Spleen (tissue), 11 donors: Measurements from ENCODE around the gene SNCAIP. TPM values are rescaled to one million over a fixed set of nuclear protein-coding genes. Genes with fewer than 3 reads are reported as not detected.

Experiments used
- DNase-seq: peaks from one replicate; pipeline ENCODE4 v3.0.0-alpha.2; 2020
- H3K27ac ChIP-seq, 8 donors: fragments of 200-600 bp; sonication (generic) in 7 of 8; 1 replicate in 4 of 8; 2 replicates in 4 of 8; pipeline versions ENCODE4 v1.5.0 to v1.8.0; 2016 to 2021; ENCODE audit warnings: inconsistent platforms in 4 of 8, mild to moderate bottlenecking in 4 of 8, moderate library complexity in 1 of 8
- H3K27me3 ChIP-seq, 7 donors: fragments of 200-600 bp; sonication (generic) in 6 of 7; replicated peaks in 1 of 7; 1 replicate in 4 of 7; 2 replicates in 3 of 7; pipeline versions ENCODE4 v1.5.0 to v1.8.0; 2016 to 2021; ENCODE audit warnings: inconsistent platforms in 3 of 7, mild to moderate bottlenecking in 1 of 7
- H3K36me3 ChIP-seq, 6 donors: fragments of 200-600 bp; sonication (generic) in 5 of 6; 1 replicate in 4 of 6; 2 replicates in 2 of 6; pipeline versions ENCODE4 v1.5.0 to v1.8.0; 2016 to 2021; ENCODE audit warnings: inconsistent platforms in 2 of 6
- H3K4me1 ChIP-seq, 6 donors: fragments of 200-600 bp; sonication (generic) in 5 of 6; 1 replicate in 3 of 6; 2 replicates in 3 of 6; pipeline versions ENCODE4 v1.5.0 to v1.8.0; 2016 to 2021; ENCODE audit warnings: inconsistent platforms in 3 of 6
- H3K4me3 ChIP-seq, 8 donors: fragments of 200-600 bp; sonication (generic) in 7 of 8; 1 replicate in 4 of 8; 2 replicates in 4 of 8; pipeline versions ENCODE4 v1.5.0 to v1.8.0; 2016 to 2021; ENCODE audit warnings: inconsistent platforms in 4 of 8, mild to moderate bottlenecking in 4 of 8, moderate library complexity in 2 of 8
- H3K9me3 ChIP-seq, 8 donors: fragments of 200-600 bp; sonication (generic) in 7 of 8; 1 replicate in 4 of 8; 2 replicates in 4 of 8; pipeline versions ENCODE4 v1.5.0 to v1.8.0; 2016 to 2021; ENCODE audit warnings: inconsistent platforms in 4 of 8
- POLR2A ChIP-seq, 3 donors: fragments of 450-650 bp; IDR thresholded peaks; one replicate each; pipeline ENCODE4 v1.5.1; 2017; ENCODE audit warnings: antibody characterized with exemption in 3 of 3, mild to moderate bottlenecking in 1 of 3
- POLR2AphosphoS5 ChIP-seq, 3 donors: sonication (generic); formaldehyde crosslinking; IDR thresholded peaks; one replicate each; pipeline ENCODE4 v1.5.1; 2017; ENCODE audit warnings: antibody characterized with exemption in 3 of 3
- WGBS, 5 donors: extraction: QIAGEN DNeasy Blood & Tissue Kit in 3 of 5; methylation state at CpG; one replicate each; pipeline versions ENCODE4 v1.1.5 to v1.1.7; 2013 to 2018; 5-methylcytosine and 5-hydroxymethylcytosine counted together
- intact Hi-C: fragments of 100-400 bp; cut with DNase I; formaldehyde crosslinking; loops from one replicate; pipeline ENCODE4 v1.15.0; 2023; ENCODE audit warnings: low total_unique reads
- polyA plus RNA-seq, 3 donors: library from polyadenylated mRNA; stranded (reverse); fragments of 200-250 nt; gene quantifications; one replicate each; pipeline ENCODE4 v1.2.1, GENCODE V29; 2013
- total RNA-seq, 7 donors: library from RNA; depleted of rRNA in 3 of 7; stranded (reverse); fragments of >200 nt in 3 of 7; fragmentation: NEBNext Ultra II Directional in 4 of 7; extraction: Animal tissue kit (Norgen Biotek cat#: 25700) in 4 of 7; gene quantifications; one replicate each; pipeline versions ENCODE4 v1.1.0 to v1.2.1, GENCODE V29; 2016 to 2021
- TF ChIP-seq, protein P1 (sequence below), 11 experiments: fragments of 200-600 bp in 7 of 11; fragments of 450-650 bp in 4 of 11; sonication (generic) in 4 of 11; IDR thresholded peaks in 8 of 11; conservative IDR thresholded peaks in 3 of 11; 1 replicate in 7 of 11; 2 replicates in 4 of 11; pipeline versions ENCODE4 v1.4.0 to v1.8.0; 2016 to 2021; ENCODE audit warnings: antibody characterized with exemption in 11 of 11, inconsistent platforms in 4 of 11, mild to moderate bottlenecking in 1 of 11
- donor health status: healthy with polysubstance abuse.
- donor health status: DM: no; HTN: no; CAD: no; lungs with moderate emphysema.
- donor health status: DM: no; HTN: no; CAD: no.
- donor health status: Bipolar disorder and iron deficiency.
- donor health status: healthy.
- donor health status: DM: no; HTN: no; CAD: no.
- donor health status: DM: yes; HTN: yes; CAD: no.

SNCAIP gene
- total and polyA plus RNA-seq, 10 donors = 5.4 to 51.3 (median 17.8) TPM

DNA sequence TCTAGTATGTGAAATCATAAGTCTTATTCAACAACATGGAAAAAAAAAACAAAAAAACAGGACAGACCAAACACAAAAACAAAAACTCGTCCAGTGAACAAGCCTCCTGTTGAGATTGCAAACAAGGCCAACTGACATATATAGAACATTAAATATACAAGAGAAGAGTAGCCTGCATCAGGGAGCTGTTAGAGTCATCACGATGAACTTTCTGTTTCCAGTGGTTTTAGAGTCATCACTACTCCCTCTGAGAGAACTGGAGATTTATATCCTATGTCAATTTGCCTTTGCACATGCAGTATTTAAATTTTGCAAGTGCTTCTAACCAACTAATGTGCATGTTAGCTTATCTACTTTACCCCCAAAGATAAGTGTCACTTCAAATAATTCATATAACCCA, 9.9 kb downstream of the SNCAIP start:
- intact Hi-C loops = no loop called here
- no peak overlapping the region for H3K27ac ChIP-seq
- H3K4me1 ChIP-seq = no peaks in the 10 kb centered on the region
- no peaks in the 10 kb centered on the region for H3K9me3 ChIP-seq
- TF ChIP-seq POLR2A (IDR thresholded peaks at IDR 0.05) (no peak), POLR2AphosphoS5 (IDR thresholded peaks at IDR 0.05) (no peak)
- TF ChIP-seq, protein P1, sequence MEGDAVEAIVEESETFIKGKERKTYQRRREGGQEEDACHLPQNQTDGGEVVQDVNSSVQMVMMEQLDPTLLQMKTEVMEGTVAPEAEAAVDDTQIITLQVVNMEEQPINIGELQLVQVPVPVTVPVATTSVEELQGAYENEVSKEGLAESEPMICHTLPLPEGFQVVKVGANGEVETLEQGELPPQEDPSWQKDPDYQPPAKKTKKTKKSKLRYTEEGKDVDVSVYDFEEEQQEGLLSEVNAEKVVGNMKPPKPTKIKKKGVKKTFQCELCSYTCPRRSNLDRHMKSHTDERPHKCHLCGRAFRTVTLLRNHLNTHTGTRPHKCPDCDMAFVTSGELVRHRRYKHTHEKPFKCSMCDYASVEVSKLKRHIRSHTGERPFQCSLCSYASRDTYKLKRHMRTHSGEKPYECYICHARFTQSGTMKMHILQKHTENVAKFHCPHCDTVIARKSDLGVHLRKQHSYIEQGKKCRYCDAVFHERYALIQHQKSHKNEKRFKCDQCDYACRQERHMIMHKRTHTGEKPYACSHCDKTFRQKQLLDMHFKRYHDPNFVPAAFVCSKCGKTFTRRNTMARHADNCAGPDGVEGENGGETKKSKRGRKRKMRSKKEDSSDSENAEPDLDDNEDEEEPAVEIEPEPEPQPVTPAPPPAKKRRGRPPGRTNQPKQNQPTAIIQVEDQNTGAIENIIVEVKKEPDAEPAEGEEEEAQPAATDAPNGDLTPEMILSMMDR (IDR thresholded peaks at IDR 0.05 in 8 of 11, conservative IDR thresholded peaks at IDR 0.05 in 3 of 11) = no peak
- H3K36me3 ChIP-seq = no peaks in the 10 kb centered on the region
- 53 to 72% (median 64%) methylated on average over 2 of the region's 2 CpGs for WGBS, 5 donors
- H3K27me3 ChIP-seq = no peaks in the 10 kb centered on the region
- no peak for DNase-seq
- no peak overlapping the region for H3K4me3 ChIP-seq

DNA sequence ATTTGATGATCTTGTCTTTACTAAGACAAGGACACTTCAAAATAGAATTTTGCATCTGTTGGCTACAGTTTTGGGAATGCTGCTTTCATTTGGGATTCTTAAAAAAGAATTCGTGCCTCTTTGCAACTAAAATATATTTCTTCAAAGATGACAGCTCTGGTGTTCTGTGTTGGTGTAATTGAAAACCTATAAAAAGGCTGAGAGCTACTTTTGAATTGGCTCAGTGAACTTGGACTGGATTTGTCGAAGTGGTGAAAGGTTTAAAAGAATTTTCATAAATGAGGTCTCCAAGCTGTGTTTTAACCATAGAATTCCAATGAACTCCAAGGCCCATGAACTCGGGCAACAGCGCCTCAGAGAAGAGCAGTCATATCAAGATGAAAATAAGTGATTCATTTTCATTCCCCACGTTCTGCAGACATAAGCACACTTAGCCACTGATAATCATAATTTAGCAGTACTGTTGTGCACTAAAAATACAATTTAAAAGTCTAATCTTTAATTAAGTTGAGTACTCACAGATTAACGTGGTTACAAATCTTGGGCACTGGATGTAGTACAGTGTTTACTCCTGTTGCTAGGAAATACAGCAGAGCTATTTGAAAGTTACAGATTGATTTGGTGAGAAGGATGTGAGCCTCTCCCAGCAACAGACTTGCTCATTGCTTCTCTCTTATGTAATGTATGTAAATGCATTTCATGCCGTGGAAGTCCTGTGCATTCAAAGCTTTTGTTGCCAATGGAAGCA, 10.9 kb downstream of the SNCAIP start:
- intact Hi-C loops = no loop called here
- TF ChIP-seq, protein P1 (IDR thresholded peaks at IDR 0.05 in 8 of 11, conservative IDR thresholded peaks at IDR 0.05 in 3 of 11) = no peak
- TF ChIP-seq POLR2AphosphoS5 (IDR thresholded peaks at IDR 0.05) = no peak
- no peak for TF ChIP-seq POLR2A (IDR thresholded peaks at IDR 0.05)

DNA sequence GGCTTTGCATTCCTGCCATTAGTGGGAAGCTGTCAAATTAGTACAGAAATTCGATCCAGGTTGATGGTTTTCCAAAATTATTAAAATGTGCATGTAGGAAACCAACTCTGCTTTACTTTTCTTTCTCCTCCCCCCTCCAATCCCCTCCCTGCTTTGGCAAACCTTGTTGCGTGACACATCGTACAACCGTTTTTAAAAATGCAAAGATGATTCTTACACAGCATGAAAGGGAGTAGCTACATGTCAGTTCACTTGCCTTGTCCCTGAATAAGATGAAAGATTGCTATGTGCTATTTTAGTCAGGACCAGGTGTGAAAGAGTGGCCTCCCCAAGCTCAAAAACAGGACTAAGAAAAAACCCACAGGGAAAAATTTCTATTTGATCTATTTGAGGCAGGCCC, 11.7 kb downstream of the SNCAIP start:
- H3K4me1 ChIP-seq = no peaks in the 10 kb centered on the region
- no peaks in the 10 kb centered on the region for H3K9me3 ChIP-seq
- H3K4me3 ChIP-seq = no peak overlapping the region
- no peak for DNase-seq
- TF ChIP-seq, protein P1 (IDR thresholded peaks at IDR 0.05 in 8 of 11, conservative IDR thresholded peaks at IDR 0.05 in 3 of 11) = no peak
- TF ChIP-seq POLR2AphosphoS5 (IDR thresholded peaks at IDR 0.05) = no peak
- TF ChIP-seq POLR2A (IDR thresholded peaks at IDR 0.05) = no peak
- intact Hi-C loops = no loop called here
- H3K36me3 ChIP-seq = no peaks in the 10 kb centered on the region
- WGBS, 5 donors = 73 to 88% (median 80%) methylated on average over 4 of the region's 4 CpGs
- no peak overlapping the region for H3K27ac ChIP-seq
- H3K27me3 ChIP-seq = no peaks in the 10 kb centered on the region

More for the DNA sequence above, 10.9 kb downstream of the SNCAIP start:
- H3K4me3 ChIP-seq = no peak overlapping the region
- no peaks in the 10 kb centered on the region for H3K36me3 ChIP-seq
- H3K27ac ChIP-seq = no peak overlapping the region
- no peaks in the 10 kb centered on the region for H3K27me3 ChIP-seq
- no peaks in the 10 kb centered on the region for H3K9me3 ChIP-seq
- DNase-seq = no peak
- H3K4me1 ChIP-seq = no peaks in the 10 kb centered on the region
- 60 to 72% (median 69%) methylated on average over 7 of the region's 7 CpGs for WGBS, 5 donors

GRCh38 chr5:122327110-122327509, 15.1 kb downstream of the SNCAIP start:
- Histone ChIP-seq H3K27ac (no peak overlapping the region), H3K9me3 (no peaks in the 10 kb centered on the region), H3K36me3 (no peaks in the 10 kb centered on the region), H3K4me3 (no peak overlapping the region), H3K27me3 (no peaks in the 10 kb centered on the region), H3K4me1 (no peaks in the 10 kb centered on the region)
- no peak for DNase-seq
- intact Hi-C loops = no loop called here
- TF ChIP-seq, protein P1 (IDR thresholded peaks at IDR 0.05 in 8 of 11, conservative IDR thresholded peaks at IDR 0.05 in 3 of 11) = no peak
- no peak for TF ChIP-seq POLR2AphosphoS5 (IDR thresholded peaks at IDR 0.05)
- no peak for TF ChIP-seq POLR2A (IDR thresholded peaks at IDR 0.05)
- 60 to 71% (median 66%) methylated on average over 2 of the region's 2 CpGs for WGBS, 5 donors
